SKM-1 treated with dmso at 0.1 percent for 144 hours (cell line): Measurements from ENCODE around the gene MUC5B.
"Not testable (repeated sequence)": the region's sequence is repeated elsewhere in the genome, so short reads cannot be mapped to it uniquely, and the experiment has no call there.

Experiments
- DNase-seq: peaks from one replicate; lab custom pipeline; 2025; ENCODE audit not compliant: unreplicated experiment; lab: John Stamatoyannopoulos, UW

Gene MUC5B

GRCh38 chr11:1202776-1203504 lies 19.9 kb upstream of the MUC5B start:
- peak; percentile 9 for DNase-seq

DNA sequence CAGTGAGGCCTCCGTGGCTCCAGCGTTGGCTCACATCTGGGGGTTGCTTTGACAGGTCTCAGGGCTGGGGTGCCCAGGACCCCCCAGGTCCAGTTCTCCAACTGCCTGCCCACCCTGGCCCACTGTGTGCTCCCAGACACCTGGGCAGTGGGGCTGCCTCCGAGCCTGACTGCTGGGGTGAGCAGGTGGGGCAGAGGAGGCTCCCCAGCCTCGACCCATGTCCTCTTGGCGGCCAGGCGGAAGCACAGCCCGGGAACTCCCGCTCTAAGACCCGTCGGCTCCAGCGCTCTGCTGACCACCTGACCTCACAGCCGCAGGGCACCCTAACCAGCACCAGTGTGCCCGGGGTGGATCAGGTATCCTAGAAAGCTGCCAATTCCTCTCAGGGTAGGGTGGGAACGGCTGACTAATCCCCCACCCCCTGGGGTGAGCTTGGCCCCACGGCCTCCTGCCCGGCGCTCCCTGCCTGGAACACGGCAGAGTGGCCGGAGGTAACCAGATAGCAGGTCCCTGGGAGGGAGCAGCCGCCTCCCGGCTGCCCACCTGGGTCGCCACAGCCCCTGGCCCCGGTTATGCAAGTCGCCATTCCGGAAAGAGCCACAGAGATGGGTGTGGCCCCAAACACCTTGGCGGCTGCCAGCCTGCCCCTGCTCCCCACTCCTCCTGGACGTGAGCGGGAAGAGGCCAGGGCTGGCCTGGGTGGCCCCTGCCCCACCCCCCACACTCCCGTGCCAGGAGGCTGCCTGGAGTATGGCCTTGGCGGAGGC lies 19.2 kb upstream of the MUC5B start:
- no peak for DNase-seq

DNA sequence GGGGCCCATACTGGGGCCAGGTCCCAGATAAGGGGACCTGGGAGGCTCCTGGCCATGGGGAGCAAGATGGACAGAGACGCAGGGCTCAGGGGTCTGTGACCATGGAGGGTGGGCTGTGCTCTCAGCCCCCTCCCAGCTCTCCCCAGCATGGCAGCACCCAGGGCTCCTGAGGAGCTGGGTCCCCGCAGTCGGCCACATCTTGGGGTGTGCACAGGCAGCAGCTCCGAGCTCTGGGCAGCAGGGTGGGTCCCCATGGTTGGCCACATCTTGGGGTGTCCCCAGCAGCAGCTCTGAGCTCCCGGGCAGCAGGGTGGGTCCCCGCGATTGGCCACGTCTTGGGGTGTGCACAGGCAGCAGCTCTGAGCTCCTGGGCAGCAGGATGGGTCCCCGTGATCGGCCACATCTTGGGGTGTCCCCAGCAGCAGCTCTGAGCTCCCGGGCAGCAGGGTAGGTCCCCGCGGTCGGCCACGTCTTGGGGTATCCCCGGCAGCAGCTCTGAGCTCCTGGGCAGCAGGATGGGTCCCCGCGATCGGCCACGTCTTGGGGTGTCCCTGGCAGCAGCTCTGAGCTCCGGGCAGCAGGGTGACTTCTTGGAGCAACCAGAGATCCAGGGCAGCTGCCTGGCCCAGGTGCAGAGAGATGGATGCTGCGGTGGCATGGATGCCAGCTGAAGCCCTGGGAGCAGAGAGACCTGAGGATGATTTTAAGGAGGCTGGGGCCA lies 18.3 kb upstream of the MUC5B start:
- no peak for DNase-seq

- no peak for DNase-seq
Observed at GRCh38 chr11:1205121-1205986, 17.5 kb upstream of the MUC5B start.

DNA sequence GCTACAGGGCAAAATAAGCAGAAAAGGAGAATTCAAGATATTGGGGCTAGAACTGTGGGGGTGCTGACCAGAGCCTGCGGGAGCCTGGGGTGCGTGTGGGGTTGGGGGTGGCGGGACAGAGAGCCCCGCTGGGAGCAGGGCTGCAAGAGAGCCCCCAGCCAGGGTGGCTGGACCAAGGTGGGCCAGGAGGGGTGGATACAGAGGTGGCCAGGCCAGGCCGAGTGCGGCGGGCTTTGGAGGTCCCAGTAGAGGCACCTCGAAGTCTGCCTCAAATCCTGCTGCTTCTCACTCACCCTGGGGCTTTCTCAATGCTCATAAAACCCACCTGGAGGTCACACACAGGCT lies 16.9 kb upstream of the MUC5B start:
- DNase-seq: no peak

GRCh38 chr11:1206391-1207271 lies 16.2 kb upstream of the MUC5B start:
- DNase-seq: no peak

DNA sequence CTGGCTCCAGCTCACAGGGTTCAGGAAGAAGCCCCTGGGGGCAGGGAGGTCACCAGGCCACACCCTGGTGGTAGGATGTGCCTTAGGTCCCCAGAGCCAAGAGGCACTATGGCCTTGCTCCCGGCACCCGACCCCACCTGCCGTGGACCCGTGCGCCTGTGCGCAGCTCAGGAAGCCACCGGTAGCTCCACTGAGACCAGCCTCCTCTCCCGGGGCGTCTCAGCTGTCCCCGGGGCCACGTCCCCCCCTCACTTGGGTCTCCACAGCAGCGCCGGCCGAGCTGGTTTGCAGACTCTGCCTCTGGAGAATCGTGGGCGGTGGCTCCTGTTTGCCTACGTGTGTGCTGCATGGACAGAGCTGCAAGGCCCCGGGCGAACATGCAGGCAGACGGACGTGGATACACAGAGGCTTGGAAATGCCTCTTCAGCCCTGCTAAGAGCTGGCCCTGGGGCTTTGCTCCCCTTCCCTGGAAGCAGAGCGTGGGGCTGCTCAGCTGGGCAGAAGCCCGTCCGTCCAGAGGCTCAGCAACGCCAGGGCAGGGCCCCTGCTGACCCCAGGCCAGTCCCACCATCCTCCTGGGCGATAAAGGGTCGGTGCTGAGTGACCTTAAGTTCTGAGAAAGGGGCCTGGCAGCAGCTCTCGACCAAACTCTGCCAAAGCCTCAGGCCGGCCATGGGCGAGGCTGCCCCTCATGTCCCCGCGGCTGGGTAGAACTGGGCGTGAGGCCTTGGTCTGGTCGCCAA lies 15.3 kb upstream of the MUC5B start:
- DNase-seq: no peak

- DNase-seq: no peak
Observed at GRCh38 chr11:1208144-1208393, 14.8 kb upstream of the MUC5B start.

DNA sequence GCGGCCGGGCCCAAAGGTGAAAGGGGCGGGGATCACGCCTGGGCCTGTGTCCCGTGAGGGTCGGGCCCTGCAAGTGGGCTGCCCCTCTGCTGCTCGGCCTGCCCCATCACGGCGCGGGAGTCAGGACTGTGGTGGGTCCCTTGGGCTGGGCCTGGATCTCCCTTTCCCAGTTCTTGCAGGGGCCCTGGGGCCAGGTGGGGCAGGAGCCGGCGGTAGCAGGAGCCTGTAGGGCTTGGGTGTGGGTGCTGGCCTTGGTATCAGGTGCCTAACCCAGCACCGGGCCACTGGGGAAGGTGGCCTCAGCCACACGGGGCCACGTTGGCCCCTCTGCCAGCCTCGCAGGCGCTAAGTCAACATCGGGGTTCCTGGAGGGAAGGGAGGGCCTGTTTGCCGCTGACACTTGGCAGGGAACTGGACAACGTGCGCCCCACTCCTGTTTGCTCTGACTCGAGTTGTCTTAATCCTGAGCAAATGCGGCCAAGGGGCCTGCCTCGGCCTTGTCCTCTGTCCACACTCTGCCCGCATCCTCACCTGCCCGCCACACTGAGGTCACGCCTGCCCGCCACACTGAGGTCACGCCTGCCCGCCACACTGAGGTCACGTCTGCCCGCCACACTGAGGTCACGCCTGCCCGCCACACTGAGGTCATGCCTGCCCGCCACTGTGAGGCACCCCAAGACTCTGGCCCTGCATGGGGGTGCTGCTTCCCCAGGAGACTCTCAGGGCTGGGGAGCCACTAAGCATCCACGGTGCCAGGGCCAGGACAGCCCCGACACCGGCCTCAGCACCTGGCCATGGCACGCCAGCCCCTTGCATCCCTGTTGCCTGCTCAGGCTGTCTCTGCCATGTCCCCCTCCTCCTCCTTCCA lies 14.2 kb upstream of the MUC5B start:
- no peak for DNase-seq

DNA sequence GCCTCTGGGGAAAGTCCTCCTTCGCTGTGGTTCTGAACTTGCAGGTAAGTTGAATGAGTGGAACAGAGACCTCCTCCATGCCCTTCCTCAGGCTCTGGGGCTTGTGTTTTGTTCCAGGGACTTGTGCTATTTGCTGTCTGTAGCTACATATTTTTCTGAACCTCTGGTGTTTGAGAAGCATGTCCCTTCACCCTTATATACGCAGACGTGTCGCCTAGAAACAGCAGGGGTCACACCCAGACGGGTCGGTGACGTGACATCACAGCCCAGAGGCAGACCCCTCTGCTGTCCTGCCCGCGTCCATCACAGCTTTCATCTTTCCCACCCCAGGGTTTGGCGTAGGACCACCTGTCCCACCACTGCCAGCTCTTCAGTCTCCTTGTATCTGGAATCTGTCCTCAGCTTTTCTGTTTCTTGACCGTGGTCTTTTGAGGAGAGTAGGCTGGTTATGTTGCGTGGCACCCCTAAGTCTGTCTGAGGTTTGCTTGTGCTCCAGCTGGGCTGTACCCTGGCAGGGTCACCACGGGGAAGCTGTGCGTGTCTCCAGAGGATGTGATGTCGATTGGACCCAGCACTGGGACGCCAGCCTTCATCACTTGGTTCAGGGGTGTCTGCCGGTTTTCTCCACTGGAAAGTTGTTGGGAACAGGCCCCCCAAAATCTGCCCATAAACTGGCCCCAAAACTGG lies 13.4 kb upstream of the MUC5B start:
- DNase-seq: no peak

DNA sequence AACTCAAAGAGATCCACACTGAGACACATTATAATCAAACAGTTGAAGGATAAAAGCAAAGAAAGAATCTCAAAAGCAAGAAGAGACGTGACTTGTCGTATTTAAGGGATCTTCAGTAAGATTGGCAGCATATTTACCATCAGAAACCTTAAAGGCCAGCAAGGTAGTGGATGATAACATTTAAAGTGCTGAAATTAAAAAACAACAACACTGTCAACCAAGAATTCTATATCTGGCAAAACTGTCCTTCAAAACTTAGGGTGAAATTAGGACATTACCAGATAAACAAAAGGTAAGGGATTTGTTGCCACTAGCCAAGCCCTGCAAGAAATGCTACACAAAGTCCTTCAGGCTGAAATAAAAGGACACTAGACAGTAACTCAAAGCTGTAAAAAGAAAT lies 11.0 kb upstream of the MUC5B start:
- DNase-seq: no peak

GRCh38 chr11:1215826-1216225 lies 7.0 kb upstream of the MUC5B start:
- not testable (repeated sequence) for DNase-seq

DNA sequence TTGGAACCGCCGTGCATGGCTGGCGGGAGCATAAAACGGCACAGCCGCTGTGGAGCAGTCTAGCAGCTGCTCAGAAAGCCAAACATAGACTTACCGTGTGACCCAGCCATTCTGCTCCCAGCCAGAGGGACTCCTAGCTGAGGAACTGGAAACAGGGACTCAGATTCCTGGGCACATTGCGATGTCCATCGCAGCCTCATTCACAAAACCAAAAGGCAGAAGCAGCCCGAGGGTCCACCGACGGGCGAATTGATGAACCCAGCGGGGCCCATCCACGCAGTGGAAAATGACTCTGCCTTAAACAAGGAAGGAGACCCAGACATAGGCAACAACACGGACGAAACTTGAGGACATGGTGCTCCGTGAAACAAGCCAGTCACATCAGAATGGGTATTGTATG lies 5.7 kb upstream of the MUC5B start:
- DNase-seq: no peak

- no peak for DNase-seq
Observed at GRCh38 chr11:1218256-1218787, 4.5 kb upstream of the MUC5B start.

- DNase-seq: no peak
Observed at GRCh38 chr11:1218788-1219445, 3.9 kb upstream of the MUC5B start.

DNA sequence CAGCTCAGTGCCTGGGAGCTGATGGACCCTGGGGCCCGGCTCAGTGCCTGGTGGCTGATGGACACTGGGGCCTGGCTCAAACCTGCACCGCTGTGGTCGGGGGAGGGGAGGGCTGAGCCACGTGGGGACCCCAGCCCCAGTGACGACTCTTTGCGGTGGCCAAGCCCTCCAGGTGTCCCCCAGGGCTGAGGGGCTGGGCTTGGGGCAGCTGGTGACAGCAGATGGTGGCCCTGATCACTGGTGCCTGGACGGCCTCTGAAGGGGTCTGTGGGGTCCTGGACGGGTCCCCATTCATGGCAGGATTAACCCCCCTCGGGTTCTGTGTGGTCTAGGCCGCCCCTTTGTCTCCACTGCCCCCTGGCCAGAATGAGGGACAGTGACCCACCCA lies 3.4 kb upstream of the MUC5B start:
- no peak for DNase-seq
